OCI-LY3 (cell line): ENCODE data around the gene KRT3.

ENCODE experiments used
- EZH2phosphoT487 ChIP-seq: fragments of 200-600 bp; shearing (Covaris generic); IDR thresholded peaks from 2 replicates; pipeline ENCODE4 v1.6.1; 2018; ENCODE audit warnings: antibody characterized with exemption, mixed run types, low read depth
- TF ChIP-seq, protein P1 (sequence below): fragments of 200-600, 300-600 bp; sonication (generic); IDR thresholded peaks from 2 replicates; pipeline ENCODE4 v1.5.1; 2014; ENCODE audit warnings: antibody characterized with exemption, low read length, low read depth

DNA sequence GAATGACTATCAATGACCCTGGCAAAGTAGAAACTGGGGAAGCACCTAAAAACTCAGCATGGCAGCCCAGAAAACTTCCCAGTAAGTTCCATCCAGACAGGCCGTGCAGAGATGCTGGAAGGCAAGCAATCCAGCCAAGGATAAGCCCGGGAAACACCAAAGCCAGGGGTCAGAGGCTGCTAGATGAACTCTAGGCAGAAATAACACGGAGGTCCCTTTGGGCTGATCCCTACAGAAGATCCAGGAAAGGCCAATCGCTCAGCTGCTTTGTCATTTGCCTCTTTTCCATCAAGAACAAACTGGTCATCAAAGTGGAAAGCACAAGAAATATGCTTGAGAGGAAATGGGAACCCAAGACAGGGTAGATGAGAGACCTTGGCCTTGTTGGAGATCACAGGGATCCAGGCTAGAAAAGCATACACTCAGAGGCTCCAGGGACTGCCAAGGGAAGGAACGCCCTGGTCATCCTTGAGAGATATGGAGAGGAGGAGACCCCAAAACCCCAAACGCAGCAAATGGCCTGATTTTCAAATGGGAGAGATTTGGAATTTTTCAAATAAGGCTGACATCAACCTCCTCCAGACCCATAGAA, 31.7 kb upstream of the KRT3 start:
- TF ChIP-seq, protein P1, sequence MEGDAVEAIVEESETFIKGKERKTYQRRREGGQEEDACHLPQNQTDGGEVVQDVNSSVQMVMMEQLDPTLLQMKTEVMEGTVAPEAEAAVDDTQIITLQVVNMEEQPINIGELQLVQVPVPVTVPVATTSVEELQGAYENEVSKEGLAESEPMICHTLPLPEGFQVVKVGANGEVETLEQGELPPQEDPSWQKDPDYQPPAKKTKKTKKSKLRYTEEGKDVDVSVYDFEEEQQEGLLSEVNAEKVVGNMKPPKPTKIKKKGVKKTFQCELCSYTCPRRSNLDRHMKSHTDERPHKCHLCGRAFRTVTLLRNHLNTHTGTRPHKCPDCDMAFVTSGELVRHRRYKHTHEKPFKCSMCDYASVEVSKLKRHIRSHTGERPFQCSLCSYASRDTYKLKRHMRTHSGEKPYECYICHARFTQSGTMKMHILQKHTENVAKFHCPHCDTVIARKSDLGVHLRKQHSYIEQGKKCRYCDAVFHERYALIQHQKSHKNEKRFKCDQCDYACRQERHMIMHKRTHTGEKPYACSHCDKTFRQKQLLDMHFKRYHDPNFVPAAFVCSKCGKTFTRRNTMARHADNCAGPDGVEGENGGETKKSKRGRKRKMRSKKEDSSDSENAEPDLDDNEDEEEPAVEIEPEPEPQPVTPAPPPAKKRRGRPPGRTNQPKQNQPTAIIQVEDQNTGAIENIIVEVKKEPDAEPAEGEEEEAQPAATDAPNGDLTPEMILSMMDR: no peak
- no peak for TF ChIP-seq EZH2phosphoT487
